Ecto neural progenitor cell (in vitro differentiated cells): Measurements from ENCODE around the gene TPM3.
A peak's percentile ranks its signal among the peaks of the same experiment; 100 is the strongest.
"Not testable (repeated sequence)": the region's sequence is repeated elsewhere in the genome, so short reads cannot be mapped to it uniquely, and the experiment has no call there.

Source experiments
- DNase-seq: peaks from one replicate; pipeline ENCODE4 v3.0.0-alpha.2; 2018; ENCODE audit warnings: low spot score

The TPM3 gene

DNA sequence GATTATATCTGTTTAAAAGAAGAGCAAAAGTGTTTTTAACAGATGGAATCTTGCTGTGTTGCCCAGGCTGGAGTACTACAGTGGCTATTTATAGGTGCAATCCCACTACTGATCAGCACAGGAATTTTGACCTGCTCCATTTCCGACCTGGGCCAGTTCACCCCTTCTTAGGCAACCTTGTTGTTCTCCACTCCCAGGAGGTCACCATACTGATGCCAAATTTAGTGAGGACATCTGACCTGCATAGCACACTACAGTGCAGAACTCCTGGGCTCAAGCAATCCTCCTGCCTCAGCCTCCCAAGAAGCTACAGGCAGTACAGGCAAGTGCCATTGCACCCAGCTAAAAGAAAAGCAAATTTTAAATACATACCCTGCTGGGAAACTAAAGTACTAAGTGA lies 25.7 kb downstream of the TPM3 start:
- DNase-seq = no peak

DNA sequence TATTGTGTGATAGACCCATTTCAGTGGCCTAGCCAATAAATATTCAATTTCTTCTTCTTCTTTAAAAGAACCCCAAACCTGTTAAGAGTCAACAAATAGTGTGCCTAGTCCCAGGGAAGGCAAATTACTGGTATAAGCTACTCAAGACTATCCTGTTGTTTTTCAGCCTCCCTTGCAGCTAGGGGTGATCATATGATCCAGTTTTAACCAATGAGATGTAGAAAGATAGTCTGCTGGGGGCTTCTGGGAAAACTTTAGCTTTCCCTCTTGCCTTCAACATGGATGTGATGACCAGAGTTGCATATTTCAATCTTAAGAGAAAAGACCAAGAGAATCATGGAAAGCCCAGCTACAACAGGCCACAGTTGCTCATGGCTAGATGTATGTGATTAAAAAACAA lies 32.3 kb downstream of the TPM3 start:
- no peak for DNase-seq

DNA sequence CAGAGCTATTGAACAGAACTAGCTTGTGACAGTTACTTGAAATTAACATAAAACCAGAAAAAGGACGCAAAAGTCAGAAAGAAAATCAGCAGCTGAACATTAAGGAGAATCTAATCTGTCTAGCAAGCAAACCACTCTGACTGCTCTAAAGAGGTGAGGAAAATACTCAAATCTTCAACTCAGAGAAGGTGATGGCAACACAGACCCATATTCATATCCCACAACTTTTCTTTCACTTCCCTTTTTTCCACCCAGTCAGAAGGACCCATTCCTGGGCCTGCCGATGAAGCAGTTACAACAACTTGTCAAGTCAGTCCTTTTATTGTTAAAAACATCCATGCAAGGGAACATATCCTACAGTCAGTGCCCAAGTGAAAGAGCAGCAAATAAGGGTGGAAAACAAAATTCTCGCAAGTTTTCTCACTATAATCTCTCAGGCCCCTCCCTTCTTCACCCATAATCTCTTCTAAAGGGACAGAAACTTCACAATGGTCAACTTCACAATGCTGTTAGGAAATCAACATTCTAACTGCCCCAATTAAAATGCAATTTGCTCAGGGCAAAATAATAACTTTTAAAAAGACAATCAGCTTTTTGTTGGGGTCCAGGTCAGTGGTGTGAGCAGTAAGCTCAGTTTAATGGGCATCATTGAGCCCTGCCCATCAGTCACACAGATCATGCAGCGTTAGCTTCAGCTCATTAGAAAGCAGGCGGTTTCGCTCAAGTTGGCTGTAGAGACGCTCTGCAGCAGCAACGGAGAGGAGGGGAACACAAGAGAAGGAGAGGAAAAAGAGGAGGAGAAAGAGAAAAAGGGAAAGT lies 33.4 kb downstream of the TPM3 start:
- no peak for DNase-seq

DNA sequence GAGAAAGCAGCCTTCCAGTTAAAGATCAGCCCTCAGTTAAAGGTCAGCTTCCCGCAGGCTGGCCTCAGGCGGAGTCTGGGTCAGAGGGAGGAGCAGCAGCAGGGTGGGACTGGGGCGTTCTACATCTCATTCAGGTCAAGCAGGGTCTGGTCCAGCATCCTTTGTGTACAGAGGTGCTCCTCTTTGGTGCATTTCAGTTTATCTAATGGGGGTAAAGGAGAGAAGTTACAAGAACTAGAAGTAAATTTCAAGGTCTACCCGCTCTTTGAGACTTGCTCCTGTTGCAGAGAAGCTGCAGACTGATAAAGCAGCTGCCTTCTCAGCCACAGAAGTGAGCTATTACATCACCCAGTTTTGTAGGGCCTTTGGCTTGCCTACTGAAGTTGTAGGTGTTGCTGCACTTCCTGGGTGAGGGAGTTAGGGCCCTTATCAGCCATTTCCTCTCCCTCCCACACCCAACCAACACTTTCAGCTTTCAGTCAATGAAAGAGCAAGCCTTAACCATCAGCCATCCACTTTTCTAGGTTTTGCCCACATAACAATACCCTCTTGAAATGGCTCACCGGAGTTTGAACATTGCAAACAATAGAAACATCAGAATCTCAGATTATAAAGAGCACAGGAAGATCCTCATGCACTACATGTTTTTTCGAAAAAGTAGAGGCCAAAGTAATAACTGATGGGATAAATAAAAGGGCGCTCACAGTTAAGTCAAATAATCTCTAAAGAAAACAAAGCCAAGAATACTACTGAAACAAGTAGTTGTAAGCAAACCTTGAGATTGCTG lies 34.2 kb downstream of the TPM3 start:
- DNase-seq = no peak

DNA sequence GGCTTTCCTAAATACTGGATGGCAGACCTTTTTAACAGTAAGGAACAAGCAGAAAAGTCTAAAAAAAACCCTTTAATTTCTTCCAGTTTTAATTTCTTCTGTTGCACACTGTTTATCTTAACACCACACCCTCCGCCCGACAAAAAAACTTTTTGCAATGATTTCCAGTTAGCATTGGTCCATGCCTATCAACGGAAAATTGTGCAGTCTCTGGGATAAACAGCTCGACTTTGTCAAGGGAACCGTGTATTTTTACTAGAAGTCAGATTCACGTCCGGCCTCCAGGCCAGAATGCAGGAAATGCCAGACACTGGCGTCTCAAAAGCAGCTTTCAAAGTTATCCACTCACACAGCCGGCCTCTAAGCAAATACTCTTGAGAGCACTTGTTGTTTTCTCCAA lies 36.6 kb downstream of the TPM3 start:
- DNase-seq = no peak

DNA sequence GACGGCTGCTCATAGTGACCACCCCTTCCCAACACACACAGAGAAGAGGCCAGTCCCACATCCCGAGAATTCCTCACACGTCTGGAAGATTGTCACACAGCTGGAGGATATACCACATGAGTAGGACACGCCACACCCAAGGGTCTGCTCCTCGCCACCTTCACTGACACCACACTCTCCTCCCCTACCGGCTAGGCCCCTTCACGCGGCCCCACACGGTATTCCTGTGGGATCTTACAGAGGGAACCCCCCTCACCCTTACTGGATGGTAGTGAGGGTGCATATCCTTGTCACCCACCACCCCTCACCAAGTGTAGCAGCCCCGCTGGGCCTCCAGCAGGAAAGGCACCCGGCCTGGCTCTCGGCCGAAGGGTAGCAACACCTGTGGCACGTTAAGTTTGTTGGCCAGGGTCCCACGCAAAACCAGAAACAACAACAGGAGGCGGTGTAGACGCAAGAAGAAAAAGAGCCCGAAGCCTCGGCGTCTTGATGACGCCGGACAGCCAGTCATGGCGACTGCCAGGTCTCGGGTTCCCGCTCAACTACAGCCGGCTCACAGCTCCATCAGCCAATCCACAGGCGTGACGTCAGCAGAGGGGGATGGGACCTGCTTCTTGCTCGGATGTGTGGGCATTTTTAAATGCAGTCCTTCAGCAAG lies 37.2 kb downstream of the TPM3 start, which contains the start of gene NUP210L:
Gene NUP210L, minus strand, starts transcription at position 540 of the 658 bp plus-strand sequence.
- peak; percentile 53 for DNase-seq

DNA sequence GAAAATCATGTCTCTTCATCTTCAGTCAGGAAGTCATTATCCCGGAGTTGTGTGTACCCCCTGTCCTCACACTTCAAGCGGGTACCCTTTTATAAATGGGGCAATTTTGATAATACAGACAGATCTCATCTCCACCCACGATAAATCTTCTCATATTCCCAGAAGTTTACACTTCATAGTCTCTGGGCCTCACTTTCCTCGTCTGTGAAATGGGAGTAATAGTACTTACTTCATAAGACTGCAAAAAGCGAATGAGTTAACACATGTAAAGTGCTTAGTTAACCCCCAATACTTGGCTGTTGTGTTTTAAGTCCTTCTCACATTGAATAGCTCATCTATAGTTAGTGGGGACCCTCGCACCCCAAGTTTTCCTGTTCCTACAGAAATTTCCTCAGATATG lies 37.8 kb downstream of the TPM3 start:
- DNase-seq = no peak

DNA sequence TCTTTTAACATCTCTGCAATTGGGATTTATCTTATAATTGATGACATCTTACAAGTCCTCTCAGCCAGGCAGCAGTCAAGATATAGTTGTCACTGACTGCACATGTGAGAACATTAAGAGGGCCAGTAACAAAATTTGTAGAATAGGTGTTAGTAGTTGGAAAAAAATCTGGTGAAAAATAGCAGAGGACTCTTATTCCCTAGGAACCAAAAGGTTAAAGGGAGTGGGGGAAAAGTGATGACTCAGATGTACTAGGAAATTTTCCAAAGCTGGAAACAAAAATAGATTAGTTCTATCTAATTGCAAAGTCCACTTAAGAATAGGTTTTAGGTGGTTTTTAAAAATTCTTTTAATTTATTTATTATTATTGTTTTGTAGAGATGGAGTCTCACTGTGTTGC lies 40.6 kb downstream of the TPM3 start:
- no peak for DNase-seq

DNA sequence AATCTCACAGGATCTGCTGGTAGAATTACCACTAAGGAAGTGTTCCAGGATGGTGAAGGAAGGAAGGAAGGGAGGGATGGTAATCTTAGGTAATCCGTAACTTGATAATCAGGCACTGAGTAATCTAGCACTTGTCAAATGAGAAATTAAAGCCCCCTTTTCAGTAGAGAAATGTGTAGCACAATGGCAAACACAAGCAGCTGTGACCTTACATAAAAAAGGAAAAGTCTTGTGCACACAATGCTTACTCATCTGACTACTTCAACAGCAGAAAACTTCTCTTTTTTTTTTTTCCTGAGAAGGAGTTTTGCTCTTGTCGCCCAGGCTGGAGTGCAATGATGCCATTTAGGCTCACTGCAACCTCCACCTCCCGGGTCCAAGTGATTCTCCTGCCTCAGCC lies 43.1 kb downstream of the TPM3 start:
- no peak for DNase-seq

DNA sequence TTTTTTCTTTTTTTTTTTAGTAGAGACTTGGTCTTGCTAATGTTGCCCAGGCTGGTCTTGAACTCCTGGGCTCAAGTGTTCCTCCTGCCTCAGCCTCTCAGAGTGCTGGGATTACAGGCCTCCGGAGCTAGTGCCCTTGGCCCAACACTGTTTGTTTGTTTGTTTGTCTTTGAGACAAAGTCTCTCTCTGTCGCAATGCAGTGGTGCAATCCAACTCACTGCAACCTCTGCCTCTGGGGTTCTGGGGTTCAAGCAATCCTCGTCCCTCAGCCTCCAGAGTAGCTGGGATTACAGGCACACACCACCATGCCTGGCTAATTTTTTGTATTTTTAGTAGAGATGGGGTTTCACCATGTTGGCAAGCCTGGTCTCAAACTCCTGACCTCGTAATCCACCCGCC lies 44.4 kb downstream of the TPM3 start:
- not testable (repeated sequence) for DNase-seq

DNA sequence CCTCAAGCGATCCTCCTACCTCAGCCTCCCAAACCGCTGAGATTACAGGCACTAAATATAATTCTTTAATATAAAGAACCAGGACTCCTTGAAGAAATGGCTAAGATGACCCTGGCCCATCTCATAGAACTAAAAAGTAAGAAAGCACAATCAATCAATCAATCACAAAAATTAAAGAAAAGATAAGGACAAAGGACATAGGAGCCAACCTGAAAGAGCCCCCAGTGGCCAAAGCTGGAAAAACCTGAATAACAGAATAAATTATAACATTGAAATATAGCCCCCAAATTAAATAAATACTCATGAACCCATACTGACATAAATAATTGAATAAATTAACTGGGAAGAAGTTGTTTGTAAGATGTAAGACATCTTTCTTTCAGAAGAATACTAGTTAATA lies 45.9 kb downstream of the TPM3 start:
- DNase-seq = no peak

DNA sequence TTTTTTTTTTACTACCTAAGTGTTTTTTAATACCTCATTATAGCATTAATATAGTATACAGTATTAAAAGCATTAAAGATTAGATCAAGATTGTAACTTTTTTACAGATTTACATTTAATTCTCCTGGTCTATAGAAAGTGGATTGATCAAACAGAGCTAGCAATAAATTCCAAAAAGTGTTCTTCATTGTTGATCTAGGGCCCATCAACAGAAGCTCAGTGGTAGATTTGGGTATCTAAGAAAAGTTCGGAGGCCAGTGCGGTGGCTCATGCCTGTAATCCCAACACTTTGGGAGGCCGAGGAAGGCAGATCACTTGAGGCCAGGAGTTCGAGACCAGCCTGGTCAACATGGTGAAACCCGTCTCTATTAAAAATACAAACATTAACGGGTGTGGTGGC lies 49.5 kb downstream of the TPM3 start:
- no peak for DNase-seq

DNA sequence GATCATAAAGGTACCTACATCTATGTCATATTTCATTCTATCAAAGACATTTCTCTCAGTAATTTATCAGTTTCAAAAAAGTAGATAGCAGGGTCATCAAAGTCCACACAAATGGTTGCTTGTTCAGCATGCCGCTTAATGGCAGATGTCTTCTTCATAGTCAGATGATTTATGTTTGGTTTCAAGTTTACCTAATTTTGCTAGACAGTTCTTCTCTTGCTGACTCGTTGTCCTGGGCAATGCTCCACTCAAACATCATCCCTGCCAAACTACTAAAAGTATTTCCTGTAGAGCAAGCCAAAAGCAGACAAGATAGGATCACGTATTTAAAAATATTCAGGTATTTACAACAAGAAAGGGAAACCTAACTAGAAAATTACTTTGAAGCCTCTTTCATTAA lies 50.7 kb downstream of the TPM3 start:
- no peak for DNase-seq

DNA sequence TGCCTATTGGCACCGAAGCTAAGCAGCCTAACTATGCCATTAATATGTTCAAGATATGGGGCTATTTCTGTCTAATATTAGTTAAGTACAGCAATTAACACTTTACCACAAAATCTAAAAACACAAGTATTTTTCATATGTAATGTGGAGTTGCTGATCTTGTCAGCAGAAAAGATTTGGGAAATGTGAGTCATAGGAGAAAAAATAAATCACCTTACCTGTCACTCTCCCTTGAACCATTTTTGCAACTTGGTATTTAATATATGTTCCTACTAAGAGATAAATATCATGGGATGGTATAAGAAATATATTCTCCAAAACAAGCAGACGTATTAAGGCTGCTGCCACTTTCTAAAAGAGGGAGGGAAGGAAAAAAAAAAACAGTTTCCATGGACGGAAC lies 54.0 kb downstream of the TPM3 start:
- DNase-seq = no peak

DNA sequence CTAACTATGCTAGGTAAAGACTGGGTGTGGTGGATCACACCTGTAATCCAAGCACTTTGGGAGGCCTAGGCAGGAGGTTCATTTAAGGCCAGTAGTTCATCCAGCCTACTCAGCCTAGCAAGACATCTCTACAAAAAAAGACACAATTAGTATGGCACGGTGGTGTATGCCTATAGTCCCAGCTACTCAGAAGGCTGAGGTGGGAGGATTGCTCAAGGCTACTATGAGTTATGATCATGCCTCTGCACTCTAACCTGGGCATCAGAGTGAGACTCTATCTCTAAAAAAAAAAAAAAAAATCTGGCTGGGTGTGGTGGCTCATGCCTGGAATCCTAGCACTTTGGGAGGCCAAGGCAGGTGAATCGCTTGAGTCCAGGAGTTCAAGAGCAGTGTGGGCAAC lies 58.6 kb downstream of the TPM3 start:
- no peak for DNase-seq

DNA sequence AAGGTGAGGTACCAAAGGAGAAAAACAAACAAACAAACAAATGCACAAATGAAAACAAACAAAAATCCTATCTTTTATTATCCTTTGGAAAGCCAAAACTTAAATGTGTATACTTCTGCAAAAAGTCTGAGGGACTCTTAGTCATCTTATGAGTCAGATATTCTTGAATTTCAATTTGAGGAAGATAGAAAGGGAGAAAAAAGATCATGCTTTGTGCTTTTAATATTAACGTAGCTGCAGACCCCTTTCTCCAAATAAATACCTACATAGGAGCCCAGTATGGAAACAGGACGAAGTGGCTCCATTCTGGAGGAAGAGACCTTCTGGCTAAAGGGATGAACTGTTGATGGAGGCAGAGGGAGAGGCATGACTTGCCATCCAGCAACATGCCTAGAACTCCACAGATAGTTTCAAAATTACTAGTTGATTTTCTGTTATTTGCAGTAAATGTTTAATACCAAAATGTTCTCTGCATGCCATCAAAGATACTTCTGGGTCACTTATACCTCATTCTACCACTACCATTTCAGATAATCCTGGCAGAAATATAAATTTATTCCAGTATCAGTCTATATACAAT lies 62.4 kb downstream of the TPM3 start:
- DNase-seq = no peak

DNA sequence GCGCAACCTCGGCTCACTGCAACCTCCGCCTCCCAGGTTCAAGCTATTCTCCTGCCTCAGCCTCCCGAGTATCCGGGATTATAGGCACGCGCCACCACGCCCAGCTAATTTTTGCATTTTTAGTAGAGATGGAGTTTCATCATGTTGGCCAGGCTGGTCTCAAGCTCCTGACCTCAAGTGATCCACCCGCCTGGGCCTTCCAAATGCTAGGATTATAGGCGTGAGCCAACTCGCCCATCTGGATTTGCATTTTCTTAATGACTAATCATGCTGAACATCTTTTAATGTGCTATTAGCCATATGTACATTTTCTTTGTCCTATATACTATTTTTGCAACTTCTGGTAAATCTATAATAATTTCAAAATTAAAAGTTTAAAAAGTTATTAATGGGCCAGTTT lies 68.7 kb downstream of the TPM3 start:
- DNase-seq = not testable (repeated sequence)

DNA sequence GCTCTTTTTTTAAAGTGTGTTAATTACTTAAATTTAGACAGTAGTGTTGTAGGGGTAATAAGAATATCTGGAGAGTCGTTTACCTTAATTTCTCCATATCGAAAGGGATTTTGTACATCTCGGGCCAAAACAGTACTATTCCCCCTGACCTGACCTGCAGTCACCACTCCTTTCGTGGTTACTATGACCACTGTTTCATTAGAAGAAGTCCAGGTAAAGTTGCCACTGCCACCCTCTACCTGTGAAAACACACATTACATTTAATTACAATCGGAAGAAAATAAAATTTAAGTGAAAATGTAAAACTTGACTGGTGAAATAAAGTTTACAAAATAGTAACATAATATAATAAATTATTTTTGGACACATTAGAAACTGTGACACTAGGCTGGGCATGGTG lies 74.3 kb downstream of the TPM3 start:
- DNase-seq = no peak

DNA sequence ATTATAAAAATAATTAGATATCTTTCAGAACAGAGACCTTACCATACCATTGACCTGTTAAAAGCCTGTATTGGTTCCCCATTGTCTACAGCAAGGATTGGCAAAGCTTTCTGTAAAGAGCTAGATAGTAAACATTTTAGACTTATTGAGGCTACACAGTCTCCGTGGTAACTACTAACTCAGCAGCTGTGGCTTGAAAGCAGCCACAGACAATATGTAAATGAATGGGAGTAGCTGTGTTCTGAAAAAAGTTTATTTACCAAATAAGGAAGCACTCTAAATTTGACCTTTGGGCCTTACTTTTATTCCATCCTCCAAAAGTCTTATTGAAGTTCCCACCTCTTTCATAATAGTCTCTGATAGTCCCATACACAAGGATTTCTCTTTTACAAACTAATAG lies 76.7 kb downstream of the TPM3 start:
- DNase-seq = no peak
